Epidermal melanocyte (primary cell): ENCODE data around the gene SPTBN1.

Source experiments
- DNase-seq: peaks from one replicate; pipeline ENCODE4 v3.0.0; 2011; ENCODE audit warnings: low spot score; ENCODE audit not compliant: insufficient read length

Gene SPTBN1

GRCh38 chr2:54572636-54573536 is 116.8 kb downstream of the SPTBN1 start:
- DNase-seq = no peak

- DNase-seq = no peak
These were observed 117.4 kb downstream of the SPTBN1 start for GRCh38 chr2:54573537-54573919.

GRCh38 chr2:54574107-54574859 is 118.2 kb downstream of the SPTBN1 start:
- no peak for DNase-seq

- no peak for DNase-seq
These were observed 118.7 kb downstream of the SPTBN1 start for GRCh38 chr2:54574860-54575247.

GRCh38 chr2:54575379-54575888 is 119.3 kb downstream of the SPTBN1 start:
- DNase-seq = no peak

GRCh38 chr2:54577035-54577434 is 120.9 kb downstream of the SPTBN1 start:
- no peak for DNase-seq

- no peak for DNase-seq
These were observed 122.0 kb downstream of the SPTBN1 start for GRCh38 chr2:54577944-54578647.

GRCh38 chr2:54578648-54579045 is 122.5 kb downstream of the SPTBN1 start:
- no peak for DNase-seq

- DNase-seq = no peak
These were observed 123.0 kb downstream of the SPTBN1 start for GRCh38 chr2:54579061-54579681.

GRCh38 chr2:54579682-54580620 is 123.8 kb downstream of the SPTBN1 start:
- DNase-seq = no peak

GRCh38 chr2:54581326-54582039 is 125.4 kb downstream of the SPTBN1 start:
- no peak for DNase-seq

- no peak for DNase-seq
These were observed 126.9 kb downstream of the SPTBN1 start for GRCh38 chr2:54582987-54583386.

- DNase-seq = no peak
These were observed 128.5 kb downstream of the SPTBN1 start for GRCh38 chr2:54584598-54584997.

GRCh38 chr2:54585136-54585733 is 129.1 kb downstream of the SPTBN1 start:
- no peak for DNase-seq

GRCh38 chr2:54586062-54586461 is 129.9 kb downstream of the SPTBN1 start:
- no peak for DNase-seq

GRCh38 chr2:54586494-54586893 is 130.4 kb downstream of the SPTBN1 start:
- no peak for DNase-seq

- no peak for DNase-seq
These were observed 131.3 kb downstream of the SPTBN1 start for GRCh38 chr2:54587171-54588016.

- no peak for DNase-seq
These were observed 132.2 kb downstream of the SPTBN1 start for GRCh38 chr2:54588244-54588899.
